H9 (cell line): Measurements from ENCODE around the gene SNX5. TPM values are rescaled to one million over a fixed set of nuclear protein-coding genes. Genes with fewer than 3 reads are reported as not detected.

Experiments used
- DNase-seq: peaks from one replicate; pipeline ENCODE4 v3.0.0-alpha.2; 2017
- H2AFZ ChIP-seq: one replicate; pipeline ENCODE4 v1.6.1; 2013; ENCODE audit warnings: mild to moderate bottlenecking, low read length, control low read depth, moderate library complexity
- H2AK5ac ChIP-seq: 2 replicates; pipeline ENCODE4 v1.6.1; 2013; ENCODE audit warnings: low read length, control low read depth, mixed read lengths; ENCODE audit not compliant: insufficient read length
- H2BK120ac ChIP-seq: one replicate; pipeline ENCODE4 v1.6.1; 2013; ENCODE audit warnings: low read depth, mild to moderate bottlenecking, low read length, control low read depth, inconsistent platforms; ENCODE audit not compliant: poor library complexity, severe bottlenecking
- H2BK12ac ChIP-seq: 2 replicates; pipeline ENCODE4 v1.6.1; 2013; ENCODE audit warnings: low read length, control low read depth, mixed read lengths, low read depth; ENCODE audit not compliant: insufficient read length
- H2BK15ac ChIP-seq: 2 replicates; pipeline ENCODE4 v1.6.1; 2013; ENCODE audit warnings: low read depth, low read length, control low read depth
- H2BK20ac ChIP-seq: one replicate; pipeline ENCODE4 v1.6.1; 2013; ENCODE audit warnings: low read depth, mild to moderate bottlenecking, low read length, control low read depth, inconsistent platforms; ENCODE audit not compliant: poor library complexity, severe bottlenecking
- H2BK5ac ChIP-seq: 2 replicates; pipeline ENCODE4 v1.6.1; 2013; ENCODE audit warnings: low read length, control low read depth, mixed read lengths; ENCODE audit not compliant: insufficient read length
- H3K14ac ChIP-seq: 2 replicates; pipeline ENCODE4 v1.6.1; 2013; ENCODE audit warnings: low read length, control low read depth; ENCODE audit not compliant: insufficient read depth
- H3K18ac ChIP-seq: 2 replicates; pipeline ENCODE4 v1.6.1; 2013; ENCODE audit warnings: low read depth, mild to moderate bottlenecking, mixed read lengths, low read length, control low read depth; ENCODE audit not compliant: insufficient read length
- H3K23ac ChIP-seq: 2 replicates; pipeline ENCODE4 v1.6.1; 2013; ENCODE audit warnings: low read length, control low read depth, mixed read lengths, low read depth; ENCODE audit not compliant: insufficient read length
- H3K23me2 ChIP-seq: 2 replicates; pipeline ENCODE4 v1.6.1; 2013; ENCODE audit warnings: low read depth, mild to moderate bottlenecking, mixed read lengths, low read length, control low read depth; ENCODE audit not compliant: insufficient read length, poor library complexity, severe bottlenecking
- H3K27ac ChIP-seq: 2 replicates; pipeline ENCODE4 v1.5.1; 2013; ENCODE audit warnings: low read length, control low read depth, mixed read lengths, low read depth; ENCODE audit not compliant: insufficient read length
- H3K27me3 ChIP-seq: 2 replicates; pipeline ENCODE4 v1.6.1; 2013; ENCODE audit warnings: low read length, control low read depth, inconsistent platforms; ENCODE audit not compliant: insufficient read depth
- H3K4ac ChIP-seq: 2 replicates; pipeline ENCODE4 v1.6.1; 2013; ENCODE audit warnings: low read depth, mild to moderate bottlenecking, control low read depth, inconsistent platforms, low read length, moderate library complexity
- H3K4me1 ChIP-seq: 2 replicates; pipeline ENCODE4 v1.6.1; 2013; ENCODE audit warnings: low read length, control low read depth, inconsistent platforms; ENCODE audit not compliant: insufficient read depth
- H3K4me2 ChIP-seq: 2 replicates; pipeline ENCODE4 v1.6.1; 2013; ENCODE audit warnings: low read length, control low read depth, mixed read lengths; ENCODE audit not compliant: insufficient read length, insufficient read depth
- H3K56ac ChIP-seq: 2 replicates; pipeline ENCODE4 v1.6.1; 2013; ENCODE audit warnings: low read depth, mild to moderate bottlenecking, mixed read lengths, low read length, control low read depth; ENCODE audit not compliant: insufficient read length
- H3K79me1 ChIP-seq: 2 replicates; pipeline ENCODE4 v1.6.1; 2013; ENCODE audit warnings: low read depth, mild to moderate bottlenecking, moderate library complexity, low read length, control low read depth, inconsistent platforms; ENCODE audit not compliant: insufficient read depth, poor library complexity, severe bottlenecking
- H3K79me2 ChIP-seq: 2 replicates; pipeline ENCODE4 v1.6.1; 2013; ENCODE audit warnings: low read length, control low read depth, inconsistent platforms; ENCODE audit not compliant: insufficient read depth
- H3K9ac ChIP-seq: 2 replicates; pipeline ENCODE4 v1.6.1; 2013; ENCODE audit warnings: low read length, control low read depth, mixed read lengths; ENCODE audit not compliant: insufficient read length; ENCODE audit errors: extremely low read depth
- H3K9me3 ChIP-seq: one replicate; pipeline ENCODE4 v1.6.1; 2013; ENCODE audit warnings: low read depth, low read length, inconsistent platforms; ENCODE audit not compliant: control insufficient read depth
- H3T11ph ChIP-seq: one replicate; pipeline ENCODE4 v1.6.1; 2013; ENCODE audit warnings: mild to moderate bottlenecking, low read length, control low read depth, inconsistent platforms
- H4K20me1 ChIP-seq: one replicate; pipeline ENCODE4 v1.6.1; 2013; ENCODE audit not compliant: control insufficient read depth, insufficient read length, insufficient read depth
- H4K5ac ChIP-seq: 2 replicates; pipeline ENCODE4 v1.6.1; 2013; ENCODE audit warnings: low read depth, mild to moderate bottlenecking, mixed read lengths, low read length, control low read depth; ENCODE audit not compliant: insufficient read length
- H4K8ac ChIP-seq: replicated peaks from 2 replicates; pipeline ENCODE4 v1.6.1; 2013; ENCODE audit warnings: low read length, control low read depth, mixed read lengths, low read depth; ENCODE audit not compliant: insufficient read length
- H4K91ac ChIP-seq: 2 replicates; pipeline ENCODE4 v1.6.1; 2013; ENCODE audit warnings: low read depth, mild to moderate bottlenecking, moderate library complexity, mixed read lengths, low read length, control low read depth; ENCODE audit not compliant: insufficient read length
- H3K27ac Mint-ChIP-seq, 3 experiments: 2 replicates in 2 of 3; 3 replicates in 1 of 3; pipeline ENCODE4 v1.8.0; 2020 to 2021; ENCODE audit warnings: mixed read lengths in 3 of 3, mild to moderate bottlenecking in 1 of 3, moderate library complexity in 1 of 3
- H3K27me3 Mint-ChIP-seq: 2 replicates; pipeline ENCODE4 v1.8.0; 2021; ENCODE audit warnings: low read depth, mild to moderate bottlenecking, moderate library complexity, mixed read lengths
- H3K36me3 Mint-ChIP-seq, 3 experiments: 2 replicates in 2 of 3; 3 replicates in 1 of 3; pipeline ENCODE4 v1.8.0; 2020 to 2021; ENCODE audit warnings: low read depth in 3 of 3, mixed read lengths in 3 of 3; ENCODE audit not compliant: insufficient read depth in 1 of 3
- H3K4me1 Mint-ChIP-seq, 2 experiments: 2 replicates each; pipeline ENCODE4 v1.8.0; 2020; ENCODE audit warnings: mixed read lengths in 2 of 2
- H3K4me3 Mint-ChIP-seq, 2 experiments: 2 replicates in 1 of 2; 3 replicates in 1 of 2; pipeline ENCODE4 v1.8.0; 2020 to 2021; ENCODE audit warnings: mild to moderate bottlenecking in 2 of 2, mixed read lengths in 2 of 2, moderate library complexity in 1 of 2
- H3K9me3 Mint-ChIP-seq, 2 experiments: 2 replicates in 1 of 2; 3 replicates in 1 of 2; pipeline ENCODE4 v1.8.0; 2020; ENCODE audit warnings: mild to moderate bottlenecking in 2 of 2, mixed read lengths in 2 of 2, moderate library complexity in 1 of 2
- CTCF ChIP-seq: fragments of 200-600 bp; sonication (generic); conservative IDR thresholded peaks from 3 replicates; pipeline ENCODE4 v1.8.0; 2021; ENCODE audit warnings: antibody characterized with exemption, mild to moderate bottlenecking
- WGBS: extraction: QIAGEN DNeasy Blood & Tissue Kit; methylation state at CpG from one replicate; pipeline ENCODE4 v1.1.7; 2013; ENCODE audit warnings: missing lambda C conversion rate, low lambda C conversion rate, mixed read lengths; ENCODE audit not compliant: insufficient read length; ENCODE audit errors: extremely low coverage; 5-methylcytosine and 5-hydroxymethylcytosine counted together
- total RNA-seq: library from RNA; stranded (reverse); gene quantifications from 2 replicates; pipeline ENCODE4 v1.2.1, GENCODE V29; 2021

SNX5 gene
- total RNA-seq, 1 experiment from 2014 or later = 194 TPM

DNA sequence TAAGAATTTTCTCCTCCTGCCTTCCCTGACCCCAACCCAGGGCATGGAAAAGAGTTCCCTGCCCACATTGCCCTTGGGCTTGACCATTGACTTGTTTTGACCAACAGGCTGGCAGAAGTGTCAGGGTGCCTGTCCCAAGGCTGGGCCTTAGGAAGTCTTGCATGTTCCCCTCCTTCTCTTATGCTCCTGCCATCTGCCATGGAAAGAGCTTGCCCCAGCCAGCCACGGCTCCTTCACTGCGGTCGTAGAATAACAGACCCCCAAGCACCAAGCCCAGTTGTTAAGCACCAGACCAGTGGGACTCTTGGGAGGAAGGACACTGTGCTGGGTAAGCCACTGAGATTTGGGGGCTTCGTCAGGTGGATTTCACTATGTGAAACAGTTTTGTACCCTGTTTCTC lies 53.6 kb downstream of the SNX5 start:
- no peak overlapping the region for H3K4ac ChIP-seq
- H3K79me2 ChIP-seq = no peaks in the 10 kb centered on the region
- peaks cover 0 to 3% of the 10 kb centered on the region in 2 experiments; a peak in 1 of 4 replicates for H3K4me1 Mint-ChIP-seq
- no peak overlapping the region; a peak in 1 of 7 replicates for H3K27ac Mint-ChIP-seq
- no peaks in the 10 kb centered on the region for H3K27me3 ChIP-seq
- H2BK12ac ChIP-seq = no peak overlapping the region
- no peak overlapping the region for H3T11ph ChIP-seq
- DNase-seq = no peak
- no peak for TF ChIP-seq CTCF
- no peak overlapping the region for H3K4me2 ChIP-seq
- no peak overlapping the region for H3K14ac ChIP-seq
- H3K9me3 ChIP-seq = no peaks in the 10 kb centered on the region
- no peak overlapping the region for H2AFZ ChIP-seq
- H3K9ac ChIP-seq = no peak overlapping the region
- H2BK5ac ChIP-seq = no peak overlapping the region
- no peaks in the 10 kb centered on the region for H3K23me2 ChIP-seq
- no peak overlapping the region for H2BK20ac ChIP-seq
- H2AK5ac ChIP-seq = no peak overlapping the region
- no peaks in the 10 kb centered on the region for H3K36me3 Mint-ChIP-seq
- no peak overlapping the region for H4K8ac ChIP-seq
- H3K4me1 ChIP-seq = no peaks in the 10 kb centered on the region
- no peak overlapping the region for H4K91ac ChIP-seq
- no peaks in the 10 kb centered on the region for H3K9me3 Mint-ChIP-seq
- H3K56ac ChIP-seq = no peak overlapping the region
- H3K18ac ChIP-seq = no peak overlapping the region
- WGBS = no CpG with 5 or more reads among the region's 4 CpGs
- no peak overlapping the region for H2BK120ac ChIP-seq
- H4K20me1 ChIP-seq = no peaks in the 10 kb centered on the region
- no peak overlapping the region for H2BK15ac ChIP-seq
- no peak overlapping the region for H3K27ac ChIP-seq
- H3K79me1 ChIP-seq = no peaks in the 10 kb centered on the region
- no peaks in the 10 kb centered on the region; the same call in 1 of the 2 replicates for H3K27me3 Mint-ChIP-seq
- H3K4me3 Mint-ChIP-seq = no peak overlapping the region
- H3K23ac ChIP-seq = no peak overlapping the region
- no peak overlapping the region for H4K5ac ChIP-seq
